Hematopoietic multipotent progenitor cell treated with erythropoietin and hydrocortisone succinate and interleukin-3 and kit ligand, for 4 days (in vitro differentiated cells): ENCODE data around the gene LILRA2.
"Not testable (repeated sequence)": the region's sequence is repeated elsewhere in the genome, so short reads cannot be mapped to it uniquely, and the experiment has no call there.

ENCODE experiments used
- DNase-seq: peaks from one replicate; pipeline ENCODE4 v3.0.0-alpha.2; 2015

The LILRA2 gene

GRCh38 chr19:54571715-54572615 lies 1.6 kb upstream of the LILRA2 start:
- peak; percentile 59 for DNase-seq

- peak; percentile 87 for DNase-seq
Observed at GRCh38 chr19:54572696-54573311, 786 bp upstream of the LILRA2 start.

- no peak for DNase-seq
Observed at GRCh38 chr19:54574051-54574450, 461 bp downstream of the LILRA2 start.

- DNase-seq = no peak
Observed at GRCh38 chr19:54574527-54575056, 1.0 kb downstream of the LILRA2 start.

- not testable (repeated sequence) for DNase-seq
Observed at GRCh38 chr19:54575205-54575604, 1.6 kb downstream of the LILRA2 start.

GRCh38 chr19:54576411-54576976 lies 2.9 kb downstream of the LILRA2 start:
- no peak for DNase-seq

- DNase-seq = no peak
Observed at GRCh38 chr19:54577334-54577733, 3.7 kb downstream of the LILRA2 start.

- DNase-seq = not testable (repeated sequence)
Observed at GRCh38 chr19:54578268-54578667, 4.7 kb downstream of the LILRA2 start.

- DNase-seq = no peak
Observed at GRCh38 chr19:54586397-54586796, 12.8 kb downstream of the LILRA2 start.

- DNase-seq = no peak
Observed at GRCh38 chr19:54587026-54587425, 13.4 kb downstream of the LILRA2 start.

- peak; percentile 70 for DNase-seq
Observed at GRCh38 chr19:54593445-54593844, 19.9 kb downstream of the LILRA2 start, which contains the start of gene LILRA1. TSS of gene LILRA1 (plus strand) at chr19:54593632. CDS start at chr19:54594245, 613 bp downstream.

GRCh38 chr19:54593931-54594626 lies 20.5 kb downstream of the LILRA2 start:
- peak; percentile 8 for DNase-seq

- DNase-seq = no peak
Observed at GRCh38 chr19:54594737-54595136, 21.1 kb downstream of the LILRA2 start.

GRCh38 chr19:54595680-54596436 lies 22.3 kb downstream of the LILRA2 start:
- DNase-seq = not testable (repeated sequence)

- DNase-seq = peak; percentile 2
Observed at GRCh38 chr19:54600212-54600611, 26.6 kb downstream of the LILRA2 start.

- DNase-seq = no peak
Observed at GRCh38 chr19:54606230-54606629, 32.6 kb downstream of the LILRA2 start.

GRCh38 chr19:54606891-54607784 lies 33.5 kb downstream of the LILRA2 start:
- DNase-seq = no peak

GRCh38 chr19:54607785-54608150 lies 34.2 kb downstream of the LILRA2 start:
- DNase-seq = no peak

- no peak for DNase-seq
Observed at GRCh38 chr19:54608205-54608604, 34.6 kb downstream of the LILRA2 start.

- no peak for DNase-seq
Observed at GRCh38 chr19:54608792-54609191, 35.2 kb downstream of the LILRA2 start.

- no peak for DNase-seq
Observed at GRCh38 chr19:54609356-54609791, 35.8 kb downstream of the LILRA2 start.
